OCI-LY3 (cell line): ENCODE data around the gene ATP1A3.

ENCODE experiments used
- CTCF ChIP-seq: fragments of 200-600, 300-600 bp; sonication (generic); IDR thresholded peaks from 2 replicates; pipeline ENCODE4 v1.5.1; 2014; ENCODE audit warnings: antibody characterized with exemption, low read length, low read depth
- EZH2phosphoT487 ChIP-seq: fragments of 200-600 bp; shearing (Covaris generic); IDR thresholded peaks from 2 replicates; pipeline ENCODE4 v1.6.1; 2018; ENCODE audit warnings: antibody characterized with exemption, mixed run types, low read depth

- TF ChIP-seq CTCF (no peak), EZH2phosphoT487 (no peak)
Measured at GRCh38 chr19:41993612-41994483, at the start of gene ATP1A3.
